ENCODE measurements around the gene POU2AF3. TPM values are rescaled to one million over a fixed set of nuclear protein-coding genes. Genes with fewer than 3 reads are reported as not detected.

The POU2AF3 gene
- total RNA-seq, 1 donor from 2014 or later = not detected

- no peak for DNase-seq
These were observed 55.6 kb downstream of the POU2AF3 start for GRCh38 chr11:111353776-111354600.

DNA sequence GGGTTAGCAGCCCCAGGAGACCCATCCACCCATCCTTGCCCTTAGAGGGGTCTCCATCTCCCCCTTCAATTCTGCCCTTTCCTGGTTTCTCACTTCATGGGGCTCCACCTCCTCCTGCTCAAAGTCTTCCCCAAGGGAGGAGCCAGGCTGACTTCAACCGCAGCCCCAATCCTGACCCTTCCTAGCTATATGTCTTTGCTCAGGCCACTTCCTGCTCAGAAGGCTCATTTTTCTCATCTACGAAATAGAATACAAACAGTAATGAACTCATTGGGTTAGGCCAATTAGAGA is 56.2 kb downstream of the POU2AF3 start:
- no peak for DNase-seq

DNA sequence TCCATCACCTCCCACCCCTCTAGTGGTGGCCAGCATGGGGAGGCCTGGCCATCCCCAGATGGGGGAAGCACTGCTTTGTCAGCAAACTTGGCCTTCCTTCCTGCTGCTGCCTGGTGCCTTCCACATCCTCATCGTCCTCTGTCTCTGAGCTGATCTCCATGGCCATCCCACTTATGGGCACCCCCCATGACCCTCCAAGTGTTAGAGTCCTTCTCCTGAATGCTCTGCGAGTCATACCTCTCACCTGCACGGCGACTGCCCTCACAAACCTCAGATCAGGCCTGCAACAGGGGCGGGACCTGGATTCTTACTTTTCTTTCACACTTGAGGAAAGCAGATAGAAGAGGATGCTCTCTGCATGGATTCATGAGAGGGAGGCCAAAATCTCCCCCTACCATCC is 56.8 kb downstream of the POU2AF3 start:
- DNase-seq = no peak

DNA sequence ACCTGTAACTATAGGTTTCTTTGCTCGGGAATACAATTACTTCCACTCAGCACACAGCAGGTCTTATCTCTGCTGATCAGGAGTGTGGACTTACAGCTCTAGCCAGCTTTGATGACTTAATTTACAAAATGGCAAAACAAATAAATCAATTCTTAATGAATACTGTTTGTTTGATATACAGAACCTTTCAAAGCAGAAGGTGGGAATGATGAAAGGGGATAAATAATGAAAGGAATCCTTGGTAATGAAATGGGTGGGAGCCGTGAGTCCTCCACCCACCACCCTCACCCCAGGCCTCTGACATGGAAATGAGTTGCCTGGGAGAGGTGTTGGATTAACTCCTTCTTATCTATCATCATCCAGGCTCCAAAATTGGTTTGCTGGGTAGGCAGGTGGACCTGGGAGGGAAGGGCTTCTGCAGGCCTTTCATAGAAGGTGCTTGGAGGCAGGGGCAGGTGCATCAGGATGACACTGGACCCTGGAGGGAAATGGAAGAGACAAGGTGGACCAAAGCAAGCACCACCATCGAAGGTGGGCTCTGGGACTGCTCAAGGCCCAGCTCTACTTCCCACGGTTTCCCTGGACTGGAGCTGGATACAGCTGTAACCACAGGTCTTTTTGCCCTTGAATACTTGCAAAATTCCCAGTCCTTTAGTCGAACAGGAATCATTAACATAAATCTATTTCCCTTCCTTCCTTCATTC is 57.8 kb downstream of the POU2AF3 start:
- DNase-seq = no peak

GRCh38 chr11:111356660-111357048 is 58.3 kb downstream of the POU2AF3 start:
- no peak for DNase-seq

DNA sequence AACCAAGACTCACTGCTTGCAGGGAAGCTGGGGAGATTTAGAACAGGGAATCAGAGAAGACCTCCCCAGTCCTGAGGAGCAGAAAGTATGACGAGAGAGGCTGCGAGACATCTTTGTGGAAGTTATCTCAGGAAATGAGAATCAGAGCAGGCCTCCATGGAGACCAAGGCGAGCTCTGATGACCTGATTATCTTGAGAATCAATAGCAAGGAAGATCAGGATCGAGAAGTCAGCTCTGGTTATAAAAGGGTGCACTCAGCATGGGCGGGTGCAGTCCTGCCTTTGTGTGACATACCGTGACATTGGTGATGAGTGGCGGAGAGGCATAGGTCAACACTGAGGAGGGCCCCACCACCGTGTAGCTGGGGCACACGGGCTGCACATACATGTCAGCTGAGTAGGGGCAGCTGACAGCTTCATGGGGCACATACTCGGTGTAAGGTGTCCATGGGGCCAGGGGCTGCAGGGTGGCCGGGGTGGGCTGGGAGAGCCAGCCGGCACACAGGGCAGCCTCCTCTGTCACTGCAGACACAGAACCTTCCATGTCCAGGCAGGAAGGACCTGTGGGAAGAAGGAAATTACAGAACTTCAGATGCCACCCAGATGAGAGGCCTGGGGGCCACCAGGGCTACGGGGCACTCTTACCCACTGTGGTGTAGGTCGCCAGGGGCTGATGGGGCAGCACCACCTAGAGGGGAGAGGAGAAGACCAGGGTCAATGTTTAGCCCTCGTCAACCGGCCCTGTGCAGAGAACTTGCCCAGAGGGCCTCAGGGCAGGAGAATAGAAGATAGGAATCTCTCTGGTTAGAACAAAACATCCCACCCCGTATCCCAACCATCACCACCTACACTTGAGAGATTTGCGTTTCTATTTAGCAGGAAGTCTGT is 59.0 kb downstream of the POU2AF3 start:
- no peak for DNase-seq

Other genes with a start within 250 kb of the POU2AF3 start
- not detected in 2 replicates for gene POU2AF2, start 52.8 kb upstream of the POU2AF3 start, total RNA-seq
- not detected in 2 replicates for gene POU2AF1, start 80.7 kb downstream of the POU2AF3 start, total RNA-seq
- not detected in 2 replicates for gene BTG4, start 213.8 kb downstream of the POU2AF3 start, total RNA-seq
- not detected in 2 replicates for gene HOATZ, start 216.2 kb downstream of the POU2AF3 start, total RNA-seq
- gene LAYN, start 242.2 kb downstream of the POU2AF3 start, total RNA-seq = 71.8 and 91.7 TPM in 2 replicates

All from dermis blood vessel endothelial cell (primary cell).